GM19025 (cell line): ENCODE results near the gene ALDH1A3.

Experiments
- ATAC-seq: cut with Tn5 transposase; IDR thresholded peaks from one replicate; pipeline ENCODE4 v1.9.1; 2021; ENCODE audit warnings: mild to moderate bottlenecking, low read depth, moderate library complexity; ENCODE audit not compliant: unreplicated experiment

ALDH1A3 gene

DNA sequence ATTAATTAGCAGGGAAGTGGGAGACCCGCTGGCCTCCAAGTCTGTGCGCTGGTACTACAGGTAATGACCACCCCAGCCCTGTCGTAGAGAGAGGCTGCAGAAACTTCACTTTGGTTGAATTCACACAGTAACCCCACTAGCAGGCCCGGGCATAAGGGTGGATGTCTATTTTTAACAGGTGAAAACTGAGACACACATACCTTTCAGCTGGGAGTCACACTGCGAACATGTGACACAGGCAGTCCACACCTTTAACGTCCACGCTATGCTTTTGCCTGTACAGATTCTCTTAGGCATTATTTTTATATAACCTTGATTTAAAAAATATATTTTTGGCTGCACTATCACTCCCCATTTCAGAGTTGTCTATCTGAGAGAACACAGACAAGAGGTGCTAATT lies 43.4 kb downstream of the ALDH1A3 start:
- ATAC-seq = no peak

DNA sequence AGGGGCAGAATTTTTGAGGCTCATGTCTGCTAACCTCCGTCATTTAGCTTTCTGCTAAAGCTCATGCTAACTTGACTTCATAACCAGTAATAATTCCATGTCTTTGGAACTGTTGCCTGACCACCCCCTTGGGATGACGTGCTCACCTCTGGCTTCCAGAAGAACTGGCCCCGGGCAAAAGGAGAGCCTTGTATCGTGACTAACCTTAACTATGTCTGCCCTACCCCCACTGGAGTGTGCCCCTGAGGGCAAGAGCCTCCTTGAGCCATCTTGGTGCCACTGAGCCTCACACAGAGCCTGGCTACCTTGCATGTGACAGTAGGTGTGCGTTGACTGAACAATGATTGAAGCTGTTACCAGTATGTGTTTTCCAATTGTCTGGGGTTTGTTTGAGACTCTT lies 44.3 kb downstream of the ALDH1A3 start:
- ATAC-seq = no peak

DNA sequence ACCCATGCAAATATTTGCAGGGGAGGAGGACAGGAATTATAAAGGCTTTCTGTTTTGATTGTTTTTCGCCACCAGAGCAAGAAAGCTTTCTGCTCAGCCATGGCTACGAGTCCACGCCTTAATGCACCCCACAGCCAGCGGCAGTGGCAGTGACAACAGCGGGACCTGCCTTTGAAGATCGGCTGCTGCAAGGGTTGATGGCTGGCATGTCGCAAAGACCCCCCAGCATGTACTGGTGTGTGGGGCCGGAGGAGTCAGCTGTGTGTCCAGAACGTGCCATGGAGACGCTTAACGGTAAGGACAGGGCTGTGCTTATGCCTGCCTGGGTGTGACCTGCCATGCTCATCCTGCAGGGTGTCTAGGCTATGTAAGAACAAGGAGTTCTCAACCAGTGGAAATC lies 44.8 kb downstream of the ALDH1A3 start:
- ATAC-seq = no peak

DNA sequence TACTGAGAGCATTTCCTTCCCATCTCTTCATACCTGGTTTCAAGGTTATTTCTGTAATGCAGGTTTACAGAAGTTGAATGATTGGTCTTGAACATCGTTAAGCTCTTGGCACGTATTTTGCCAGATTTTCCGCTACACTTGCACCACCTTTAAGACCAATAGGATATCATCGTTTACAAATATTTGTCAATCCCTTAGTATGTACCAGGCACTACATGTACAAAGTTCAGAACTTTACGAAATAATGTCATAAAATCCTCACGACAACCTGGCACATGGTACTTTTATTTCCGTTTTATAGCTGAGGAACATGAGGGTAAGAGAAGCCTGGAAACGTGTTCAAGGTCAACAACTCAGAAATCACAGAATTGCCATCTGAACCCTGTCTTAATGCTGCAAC lies 45.8 kb downstream of the ALDH1A3 start:
- ATAC-seq = no peak

DNA sequence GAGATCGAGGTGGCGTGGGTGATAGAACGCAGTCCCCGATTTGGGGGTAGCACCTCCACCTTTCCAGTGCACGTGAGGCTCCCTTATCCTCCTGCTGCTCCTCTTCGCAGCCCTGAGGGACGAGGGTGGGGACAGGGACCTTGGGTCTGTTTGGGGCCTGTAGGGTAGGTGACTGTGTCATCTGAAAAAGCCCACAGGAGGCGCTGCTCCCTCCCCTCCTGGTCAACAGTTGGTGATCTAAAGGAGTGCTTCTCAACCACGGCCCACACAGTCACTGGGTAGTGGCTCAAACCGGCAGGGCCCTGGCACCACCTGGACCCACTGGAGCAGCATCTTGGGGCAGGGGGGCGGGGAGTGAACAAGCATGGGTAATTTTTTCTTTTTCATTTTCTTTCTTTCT lies 46.6 kb downstream of the ALDH1A3 start:
- ATAC-seq = no peak

DNA sequence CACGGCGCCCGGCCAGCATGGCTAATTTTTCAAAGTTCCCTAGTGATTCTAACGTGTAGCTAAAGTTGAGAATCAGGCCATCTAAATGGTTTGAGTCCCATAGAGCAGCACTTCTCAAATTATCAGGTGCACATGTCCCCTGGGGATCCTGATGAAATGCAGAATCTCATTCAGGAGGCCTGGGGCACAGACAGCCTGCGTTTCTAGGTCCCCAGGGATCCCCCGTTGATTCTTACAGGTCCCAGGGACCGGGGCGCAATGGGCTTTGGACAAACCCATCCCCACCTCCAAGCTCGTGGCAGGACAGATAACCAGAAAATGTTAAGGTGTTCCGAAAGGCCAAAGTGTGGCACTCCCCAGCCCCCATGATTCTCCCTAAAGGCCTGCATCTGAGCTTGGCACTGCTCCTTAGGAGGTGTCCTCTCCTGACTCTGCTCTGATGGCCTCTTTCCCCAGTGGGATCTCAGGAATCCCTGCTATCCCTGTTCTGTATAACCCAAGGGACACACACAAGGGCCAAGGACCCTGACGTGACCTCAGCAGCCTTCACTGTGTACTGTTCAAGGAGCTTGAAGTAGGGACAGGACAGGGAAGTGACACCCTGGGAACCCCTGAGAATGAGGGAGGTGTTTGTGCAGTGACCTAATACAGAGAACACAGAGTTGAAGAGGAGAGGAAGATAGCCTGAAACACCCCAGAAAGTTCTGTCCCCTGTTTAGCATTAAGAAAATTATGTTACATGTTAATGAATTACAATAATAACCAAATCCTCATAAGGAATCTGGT lies 47.5 kb downstream of the ALDH1A3 start:
- peak; percentile 36 for ATAC-seq

DNA sequence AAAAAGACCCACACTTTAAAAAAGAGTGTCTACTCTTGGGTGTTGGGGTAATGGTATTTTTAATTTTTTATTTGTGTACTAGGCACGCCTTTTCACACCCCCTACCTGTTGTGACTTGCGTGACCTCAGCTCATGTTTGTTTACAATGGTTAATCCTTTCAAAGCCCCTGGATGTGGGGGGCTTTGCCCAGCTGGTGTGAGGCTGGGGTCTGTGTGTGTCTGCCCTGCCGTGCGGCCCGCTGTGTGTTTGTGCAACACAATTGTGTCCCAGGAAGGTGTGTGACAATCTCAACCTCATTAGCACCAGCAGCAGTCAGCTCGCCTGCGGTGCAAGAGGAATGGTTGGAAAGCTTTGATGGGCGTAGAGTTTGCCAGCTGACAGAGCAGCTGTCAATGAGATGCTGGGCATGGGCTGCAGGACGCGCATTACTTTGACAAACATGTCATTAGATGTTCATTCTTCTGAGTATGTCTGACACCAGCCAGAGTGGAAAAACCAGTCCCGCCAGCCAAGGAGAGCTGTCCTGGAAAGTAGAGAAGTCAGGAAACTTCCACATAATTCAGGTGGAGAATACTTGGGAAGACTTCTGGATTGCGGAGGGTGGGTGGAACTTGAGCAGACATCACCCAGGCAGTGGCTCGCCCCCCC lies 49.1 kb downstream of the ALDH1A3 start:
- ATAC-seq = no peak

DNA sequence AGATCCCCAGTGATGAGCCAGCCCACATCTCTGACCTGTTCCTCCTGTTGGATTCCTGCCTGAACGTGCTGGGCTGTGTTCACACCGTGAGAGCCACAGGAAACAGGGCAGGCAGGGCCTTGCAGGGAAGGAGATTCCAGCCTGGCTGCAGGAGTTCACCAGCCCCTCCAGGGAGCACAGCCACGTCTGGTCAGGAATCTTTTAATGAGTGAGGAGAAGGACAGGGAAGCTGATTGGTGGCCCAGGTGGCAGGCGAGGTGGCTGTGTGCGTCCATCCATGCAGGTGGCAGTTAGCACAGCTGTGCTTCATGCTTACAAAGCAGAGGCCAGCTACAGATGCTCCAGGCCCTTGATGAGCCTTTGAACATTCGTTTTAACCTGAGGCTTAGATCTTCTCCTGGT lies 50.0 kb downstream of the ALDH1A3 start:
- ATAC-seq = no peak

DNA sequence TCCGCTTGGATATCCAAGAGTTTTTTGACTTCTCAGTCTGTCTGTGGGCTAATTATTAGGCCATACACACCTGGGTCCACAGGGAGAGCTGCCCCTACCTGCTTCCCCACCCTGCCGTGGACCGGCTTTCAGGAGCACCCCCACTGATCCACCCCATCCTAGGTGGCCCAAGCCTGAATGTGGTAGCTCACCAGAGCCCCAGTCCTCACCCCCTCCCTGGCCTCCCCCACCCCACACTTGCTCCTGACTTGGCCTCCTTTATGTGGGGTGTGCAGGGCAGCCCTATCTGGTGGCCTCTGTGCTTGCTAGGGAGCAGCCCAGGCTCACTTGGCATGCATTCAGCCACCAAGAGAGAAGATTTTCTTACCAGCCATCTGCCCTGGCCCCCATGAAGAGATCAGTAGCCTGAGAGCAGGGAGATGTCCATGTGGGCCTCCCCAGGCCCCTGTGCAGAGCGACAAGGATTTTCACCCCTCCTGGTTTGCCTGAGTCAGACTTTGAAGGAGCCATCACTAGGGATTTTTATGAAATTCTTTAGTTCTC lies 50.7 kb downstream of the ALDH1A3 start:
- ATAC-seq = no peak

DNA sequence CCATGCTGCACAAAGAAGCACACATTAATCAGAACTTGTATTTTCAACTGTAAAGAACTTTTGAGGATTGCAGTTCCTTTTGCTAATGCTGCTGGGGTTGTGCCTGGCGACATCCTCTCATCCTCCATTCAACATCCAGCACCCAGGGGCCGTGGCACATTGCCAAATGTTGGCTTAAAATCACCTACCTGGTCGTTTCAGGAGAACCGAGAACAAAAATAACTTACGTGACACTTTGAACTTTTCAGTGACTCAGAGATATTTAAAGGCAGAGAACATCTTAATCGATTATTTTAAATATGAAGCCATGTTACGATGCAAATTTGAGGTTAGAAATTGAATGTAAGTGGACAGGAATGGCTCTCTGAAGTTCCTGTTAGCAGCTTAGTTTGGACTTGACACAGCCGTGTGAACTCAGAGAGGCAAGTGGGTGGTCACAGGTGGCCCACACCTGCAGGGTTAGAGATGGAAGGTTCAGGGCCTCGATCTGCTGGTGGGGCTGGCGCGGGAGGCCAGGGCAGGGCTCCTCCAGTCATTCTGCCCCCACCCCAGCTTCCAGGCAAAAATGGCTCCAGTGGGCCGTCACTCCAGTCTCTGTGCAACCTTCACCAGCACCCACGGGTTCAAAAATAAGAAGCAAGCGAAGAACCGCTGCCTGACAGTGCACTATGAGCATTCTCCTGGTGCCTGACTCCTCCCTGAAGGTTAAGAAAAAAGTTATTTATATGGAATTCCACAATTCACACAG lies 51.7 kb downstream of the ALDH1A3 start:
- ATAC-seq = peak; percentile 32

DNA sequence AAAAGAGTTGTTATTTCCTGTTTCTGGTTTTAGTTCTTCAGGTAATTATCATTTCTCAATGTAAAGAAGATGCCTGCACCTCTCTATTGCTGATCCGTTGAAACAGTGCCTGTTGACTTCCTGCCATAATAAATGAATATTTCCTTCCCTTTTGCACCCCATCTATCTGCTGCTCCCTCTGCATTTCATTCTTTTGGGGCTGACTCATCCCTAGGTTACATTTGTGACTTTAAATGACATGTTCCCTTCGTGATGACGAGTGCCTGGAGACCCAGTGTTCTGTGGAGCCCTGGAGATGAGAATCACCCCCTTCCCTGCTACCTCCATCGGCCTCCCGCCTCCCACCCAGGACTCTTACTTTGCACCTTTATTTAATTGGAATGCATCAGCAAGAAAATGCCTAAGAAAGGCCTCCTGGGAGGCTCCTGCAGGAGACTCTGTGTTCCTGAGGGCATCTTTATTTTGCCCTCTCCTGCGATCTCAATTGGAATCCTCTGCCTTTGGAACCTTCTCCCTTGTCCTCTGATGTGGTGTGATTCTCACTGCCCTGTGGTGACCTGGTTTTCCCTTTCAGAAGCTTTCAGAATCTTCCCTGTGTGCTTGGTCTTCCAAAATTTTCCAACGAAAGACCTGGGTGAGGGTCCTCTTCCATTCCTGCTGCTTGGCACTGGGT lies 53.2 kb downstream of the ALDH1A3 start:
- ATAC-seq = no peak

DNA sequence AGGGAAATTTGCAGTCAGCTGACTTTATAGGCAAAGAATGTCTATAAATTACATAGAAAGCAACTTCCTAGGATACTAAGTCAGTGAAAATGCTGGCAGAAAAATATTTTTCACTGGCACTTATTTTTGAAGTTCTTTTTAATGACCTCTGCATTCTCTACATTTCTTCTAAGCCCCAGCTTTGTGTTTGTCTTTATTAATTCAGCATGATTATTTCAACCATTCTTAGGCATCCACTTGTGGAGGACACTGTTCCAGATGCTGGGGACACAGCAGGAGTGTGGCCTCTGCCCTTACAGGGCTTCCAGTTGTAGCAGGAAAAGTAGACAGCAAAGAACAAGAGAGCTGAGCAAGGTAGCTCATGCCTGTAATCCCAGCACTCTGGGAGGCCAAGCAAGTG lies 54.5 kb downstream of the ALDH1A3 start:
- ATAC-seq = no peak

DNA sequence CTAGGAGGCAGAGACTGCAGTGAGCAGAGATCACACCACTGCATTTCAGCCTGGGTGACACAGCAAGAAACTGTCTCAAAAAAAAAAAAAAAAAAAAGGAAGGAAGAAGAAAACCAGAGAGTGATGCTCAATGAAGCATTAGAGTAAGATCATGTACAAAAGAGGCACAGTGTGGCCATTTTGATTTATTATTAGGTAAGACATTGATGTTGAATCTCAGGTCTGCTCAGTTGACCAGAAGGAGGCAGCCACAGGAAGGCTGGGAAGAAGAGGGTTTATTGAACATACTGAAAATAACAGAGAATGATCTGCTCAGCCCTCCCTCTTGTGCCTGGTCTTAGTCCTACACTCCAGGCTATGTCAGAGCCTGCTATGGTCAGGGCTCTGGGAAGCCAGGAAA lies 55.1 kb downstream of the ALDH1A3 start:
- no peak for ATAC-seq

DNA sequence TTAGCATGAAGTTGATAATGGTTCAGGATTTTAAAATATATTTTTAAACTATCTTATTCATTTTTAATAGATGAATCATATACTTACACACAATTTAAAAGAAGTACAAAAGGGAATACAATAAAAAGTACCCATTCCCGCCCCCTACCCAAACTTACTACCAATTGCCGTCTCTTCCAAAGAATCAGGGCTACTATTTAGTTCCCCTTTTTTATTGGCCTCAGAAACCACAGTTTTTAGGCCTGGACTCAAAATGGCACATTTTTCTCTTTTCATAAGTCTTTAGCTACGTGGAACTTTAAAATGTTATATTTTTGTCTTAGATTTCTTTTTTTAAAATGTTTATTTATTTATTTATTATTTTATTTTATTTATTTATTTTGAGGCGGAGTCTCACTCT lies 57.5 kb downstream of the ALDH1A3 start:
- no peak for ATAC-seq

DNA sequence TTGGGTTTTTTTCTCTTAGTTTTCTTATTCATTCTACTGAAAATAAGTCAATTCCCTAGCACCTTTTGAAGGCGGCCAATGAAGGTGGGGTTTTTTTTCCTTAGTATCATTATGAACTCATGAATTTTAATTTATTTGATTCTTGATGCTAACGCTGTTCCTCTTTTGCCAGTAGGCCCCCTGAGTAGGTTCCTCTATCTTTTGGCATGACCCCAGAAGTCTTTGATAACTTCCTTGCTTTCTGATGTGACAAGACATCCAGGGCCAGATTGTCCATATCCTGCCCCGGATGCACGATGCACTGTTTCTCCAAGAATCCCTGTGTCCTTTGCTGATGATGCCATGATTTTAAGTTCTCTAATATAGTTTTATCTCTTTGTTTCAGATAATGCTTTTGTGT lies 60.2 kb downstream of the ALDH1A3 start:
- no peak for ATAC-seq

DNA sequence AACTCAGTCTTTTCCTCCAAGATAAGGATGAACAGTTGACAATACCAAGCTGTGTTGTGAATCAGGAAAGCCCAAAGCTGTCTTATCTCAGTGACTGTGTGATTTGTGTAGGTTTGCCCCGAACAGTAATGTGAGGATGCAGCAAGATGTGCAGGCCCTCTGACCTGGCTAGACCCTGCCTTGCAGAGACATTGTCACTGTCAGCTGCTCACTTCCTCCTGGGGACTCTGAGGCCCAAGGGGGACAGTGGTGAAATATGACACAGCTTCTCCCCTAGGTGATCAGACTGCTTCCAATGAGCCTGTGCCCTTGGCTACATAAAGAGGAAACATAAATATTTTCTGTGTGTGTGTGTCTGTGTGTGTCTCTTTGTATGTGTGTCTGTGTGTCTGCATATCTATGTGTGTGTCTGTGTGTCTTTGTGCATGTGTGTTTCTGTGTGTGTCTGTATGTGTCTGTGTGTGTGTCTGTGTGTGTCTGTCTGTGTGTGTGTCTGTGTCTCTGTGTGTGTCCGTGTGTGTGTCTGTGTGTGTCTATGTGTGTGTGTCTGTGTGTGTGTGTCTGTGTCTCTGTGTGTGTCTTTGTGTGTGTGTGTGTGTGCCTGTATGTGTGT lies 61.2 kb downstream of the ALDH1A3 start:
- peak; percentile 51 for ATAC-seq

DNA sequence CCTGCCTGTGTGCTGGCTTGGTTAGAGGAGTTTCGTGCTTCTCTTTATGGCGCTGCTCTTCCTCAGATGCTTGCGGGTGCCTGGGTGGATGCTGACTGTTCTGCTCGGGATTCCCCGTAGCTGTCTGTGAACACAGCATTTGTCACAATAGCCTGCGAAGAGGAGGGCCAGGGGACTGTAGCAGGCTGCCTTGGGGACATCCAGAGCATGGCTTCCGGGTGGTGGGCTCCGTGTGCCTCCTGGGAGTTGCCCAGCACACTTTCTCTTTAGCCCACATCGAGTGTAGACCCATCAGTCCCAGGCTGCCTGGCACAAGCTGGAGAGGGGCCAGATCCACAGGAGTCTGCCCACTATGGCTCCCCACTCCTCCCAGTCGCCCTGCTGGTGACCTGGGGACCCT lies 61.9 kb downstream of the ALDH1A3 start:
- peak; percentile 43 for ATAC-seq

DNA sequence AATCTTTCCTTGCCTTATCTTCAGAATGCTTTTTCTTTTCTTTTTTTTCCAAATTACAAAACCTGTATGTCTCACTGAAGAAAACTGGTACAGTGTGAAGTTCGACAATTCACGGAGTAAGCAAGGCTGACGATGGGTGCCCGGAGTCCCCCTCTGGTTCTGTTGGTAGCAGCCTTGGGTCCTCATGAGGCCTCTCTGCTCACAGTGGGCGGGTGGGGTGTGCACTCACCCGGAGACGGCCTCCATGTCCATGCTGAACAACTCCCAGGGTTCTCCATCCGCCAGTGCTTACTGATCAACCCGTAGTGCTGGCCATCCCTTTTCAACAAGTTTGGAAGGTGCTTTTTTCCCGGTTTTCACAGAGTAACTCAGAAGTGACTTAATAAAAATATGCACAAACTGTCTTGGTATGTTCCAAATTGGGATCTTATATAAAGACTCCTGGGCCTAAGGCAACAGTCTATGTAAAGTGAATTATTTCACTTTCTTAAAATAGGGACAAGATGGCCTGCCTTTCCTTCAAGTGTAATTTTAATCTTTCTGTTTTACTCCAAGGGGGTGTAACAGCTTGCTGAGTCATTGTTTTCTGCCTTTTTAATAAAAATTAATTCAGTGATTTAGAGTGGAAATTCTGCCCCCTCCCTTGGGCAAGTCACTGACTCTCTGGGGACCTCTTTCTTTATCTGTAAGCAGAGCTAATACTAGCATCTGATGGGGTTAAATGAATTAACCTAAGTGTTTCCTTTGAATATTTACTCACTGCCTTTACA lies 63.2 kb downstream of the ALDH1A3 start:
- no peak for ATAC-seq

DNA sequence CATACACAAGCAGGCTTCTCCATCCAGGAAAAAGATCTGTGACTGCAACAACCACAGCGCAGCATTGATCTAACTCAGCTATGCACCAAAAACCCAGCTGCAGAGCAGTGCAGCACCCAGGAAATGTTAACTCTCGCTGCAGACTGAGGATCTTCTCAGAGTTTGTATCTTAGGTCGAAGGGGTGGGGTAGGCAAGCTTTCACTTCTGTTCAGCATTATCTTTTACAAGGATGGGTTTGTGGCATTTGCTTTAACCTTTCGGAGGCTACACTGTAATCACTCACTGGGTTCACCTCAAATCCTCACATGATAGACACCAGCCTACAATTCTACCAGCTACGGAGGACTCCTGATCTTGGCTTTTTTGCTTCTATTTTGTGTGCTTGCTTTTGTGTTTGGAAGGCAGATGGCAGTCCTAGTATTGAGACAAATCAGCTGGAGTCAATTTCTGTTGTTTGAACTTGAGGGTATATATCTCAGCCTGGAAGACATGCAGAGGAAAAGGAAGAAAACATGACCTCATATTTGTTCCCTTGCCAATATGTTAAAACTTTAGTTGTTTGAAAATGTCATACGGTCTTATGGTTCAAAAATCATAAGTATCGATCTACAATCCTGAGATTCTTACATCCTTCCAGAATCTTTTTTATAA lies 64.7 kb downstream of the ALDH1A3 start:
- ATAC-seq = peak; percentile 53
